GM21576 (cell line): ENCODE data around the gene TMA7.

Source experiments
- ATAC-seq: cut with Tn5 transposase; IDR thresholded peaks from one replicate; pipeline ENCODE4 v1.9.1; 2021; ENCODE audit warnings: mild to moderate bottlenecking, moderate library complexity; ENCODE audit not compliant: unreplicated experiment

The TMA7 gene

GRCh38 chr3:48408823-48409281 is 31.2 kb upstream of the TMA7 start:
- no peak for ATAC-seq

- ATAC-seq = no peak
These were observed 30.5 kb upstream of the TMA7 start for GRCh38 chr3:48409291-48410201.

- no peak for ATAC-seq
These were observed 29.6 kb upstream of the TMA7 start for GRCh38 chr3:48410205-48411040.

GRCh38 chr3:48411041-48411588 is 28.9 kb upstream of the TMA7 start:
- no peak for ATAC-seq

- no peak for ATAC-seq
These were observed 28.3 kb upstream of the TMA7 start for GRCh38 chr3:48411606-48412374.

- no peak for ATAC-seq
These were observed 27.6 kb upstream of the TMA7 start for GRCh38 chr3:48412375-48413001.

- ATAC-seq = no peak
These were observed 27.0 kb upstream of the TMA7 start for GRCh38 chr3:48413086-48413485.

- ATAC-seq = no peak
These were observed 26.4 kb upstream of the TMA7 start for GRCh38 chr3:48413611-48414010.

- ATAC-seq = no peak
These were observed 25.4 kb upstream of the TMA7 start for GRCh38 chr3:48414376-48415250.

- no peak for ATAC-seq
These were observed 24.7 kb upstream of the TMA7 start for GRCh38 chr3:48415251-48415953.

GRCh38 chr3:48416091-48416505 is 24.0 kb upstream of the TMA7 start:
- ATAC-seq = no peak

GRCh38 chr3:48416546-48416945 is 23.5 kb upstream of the TMA7 start:
- no peak for ATAC-seq

- ATAC-seq = no peak
These were observed 22.4 kb upstream of the TMA7 start for GRCh38 chr3:48417529-48418108.

- no peak for ATAC-seq
These were observed 21.9 kb upstream of the TMA7 start for GRCh38 chr3:48418140-48418539.

- ATAC-seq = no peak
These were observed 21.4 kb upstream of the TMA7 start for GRCh38 chr3:48418651-48419050.

GRCh38 chr3:48419149-48419548 is 20.9 kb upstream of the TMA7 start:
- no peak for ATAC-seq

GRCh38 chr3:48419597-48419996 is 20.5 kb upstream of the TMA7 start:
- ATAC-seq = no peak

- ATAC-seq = no peak
These were observed 19.5 kb upstream of the TMA7 start for GRCh38 chr3:48420561-48420960.
